HepG2 (cell line): ENCODE data around the gene ADAMTSL4. TPM values are rescaled to one million over a fixed set of nuclear protein-coding genes. Genes with fewer than 3 reads are reported as not detected.

Source experiments
- CBFB ChIP-seq: sonication (generic); formaldehyde crosslinking; IDR thresholded peaks from 2 replicates; pipeline ENCODE4 v1.4.0; 2020; ENCODE audit warnings: missing genetic modification reagents
- CREB1 ChIP-seq, 2 experiments: fragments of 450-650 bp in 1 of 2; IDR thresholded peaks; 2 replicates each; pipeline ENCODE4 v1.6.1; 2016 to 2017; ENCODE audit warnings: control low read depth in 1 of 2, mild to moderate bottlenecking in 1 of 2, missing compliant biosample characterization in 1 of 2, missing genetic modification characterization in 1 of 2
- DNMT3B ChIP-seq: conservative IDR thresholded peaks from 2 replicates; pipeline ENCODE4 v1.6.1; 2016; ENCODE audit warnings: missing biosample characterization, control low read depth
- FOSL1 ChIP-seq: sonication (generic); formaldehyde crosslinking; IDR thresholded peaks from 2 replicates; pipeline ENCODE4 v1.9.0; 2021; ENCODE audit warnings: missing genetic modification reagents, borderline replicate concordance
- FOXA1 ChIP-seq, 2 experiments: fragments of 450-650 bp in 1 of 2; sonication (generic) in 1 of 2; formaldehyde crosslinking in 1 of 2; IDR thresholded peaks; 2 replicates each; pipeline versions ENCODE4 v1.4.0 to v1.6.1; 2016 to 2020; ENCODE audit warnings: missing genetic modification reagents in 1 of 2
- FOXP4 ChIP-seq: sonication (generic); formaldehyde crosslinking; IDR thresholded peaks from 2 replicates; pipeline ENCODE4 v1.4.0; 2020; ENCODE audit warnings: missing genetic modification reagents
- KDM6A ChIP-seq: IDR thresholded peaks from 2 replicates; pipeline ENCODE4 v1.6.1; 2016; ENCODE audit warnings: low read depth
- NKX3-1 ChIP-seq: sonication (generic); formaldehyde crosslinking; IDR thresholded peaks from 2 replicates; pipeline ENCODE4 v1.5.0; 2020; ENCODE audit warnings: missing genetic modification reagents
- NR2F1 ChIP-seq, 2 experiments: fragments of 450-650 bp in 1 of 2; formaldehyde crosslinking in 1 of 2; IDR thresholded peaks; 2 replicates each; pipeline versions ENCODE4 v1.5.0 to v1.6.1; 2016 to 2020; ENCODE audit warnings: mild to moderate bottlenecking in 1 of 2, missing compliant biosample characterization in 1 of 2, missing genetic modification reagents in 1 of 2, moderate library complexity in 1 of 2
- NR2F6 ChIP-seq, 2 experiments: IDR thresholded peaks; 2 replicates each; pipeline ENCODE4 v1.6.1; 2016; ENCODE audit warnings: antibody characterized with exemption in 1 of 2, mild to moderate bottlenecking in 1 of 2
- ONECUT2 ChIP-seq: sonication (generic); formaldehyde crosslinking; IDR thresholded peaks from 2 replicates; pipeline ENCODE4 v1.4.0; 2020; ENCODE audit warnings: missing genetic modification reagents
- RARA ChIP-seq: IDR thresholded peaks from 2 replicates; pipeline ENCODE4 v1.6.1; 2016; ENCODE audit warnings: missing genetic modification reagents, missing compliant biosample characterization
- SAP130 ChIP-seq: IDR thresholded peaks from 2 replicates; pipeline ENCODE4 v1.6.1; 2016; ENCODE audit warnings: low read depth
- SIN3A ChIP-seq: IDR thresholded peaks from 2 replicates; pipeline ENCODE4 v1.6.1; 2011; ENCODE audit warnings: low read depth, mild to moderate bottlenecking, control low read depth, low read length, borderline replicate concordance
- TERF1 ChIP-seq: sonication (generic); formaldehyde crosslinking; IDR thresholded peaks from 2 replicates; pipeline ENCODE4 v1.8.0; 2022; ENCODE audit warnings: mild to moderate bottlenecking, missing genetic modification reagents, moderate library complexity
- TOE1 ChIP-seq: sonication (generic); formaldehyde crosslinking; IDR thresholded peaks from 2 replicates; pipeline ENCODE4 v1.4.0; 2020; ENCODE audit warnings: mild to moderate bottlenecking, missing genetic modification reagents
- ZBTB2 ChIP-seq: sonication (generic); formaldehyde crosslinking; IDR thresholded peaks from 2 replicates; pipeline ENCODE4 v1.8.0; 2022; ENCODE audit warnings: low read depth, missing genetic modification reagents
- ZNF737 ChIP-seq: sonication (generic); formaldehyde crosslinking; IDR thresholded peaks from 2 replicates; pipeline ENCODE4 v1.5.0; 2020; ENCODE audit warnings: missing genetic modification reagents, mild to moderate bottlenecking, borderline replicate concordance
- ZNF790 ChIP-seq: sonication (generic); formaldehyde crosslinking; IDR thresholded peaks from 2 replicates; pipeline ENCODE4 v1.8.0; 2022; ENCODE audit warnings: missing genetic modification reagents, mild to moderate bottlenecking, borderline replicate concordance
- ZSCAN5A ChIP-seq: sonication (generic); formaldehyde crosslinking; IDR thresholded peaks from 2 replicates; pipeline ENCODE4 v1.8.0; 2022; ENCODE audit warnings: mild to moderate bottlenecking, missing genetic modification reagents, borderline replicate concordance
- polyA plus RNA-seq, 8 experiments: library from polyadenylated mRNA; depleted of rRNA in 3 of 8; stranded (reverse) in 7 of 8; unstranded in 1 of 8; fragments of >200 nt; fragmentation: Illumina TruSeq in 4 of 8; extraction: Trizol in 4 of 8; gene quantifications; 2 replicates each; pipeline versions ENCODE4 v1.2.1 to v1.2.3, GENCODE V29; 2011 to 2016; ENCODE audit warnings: low read depth in 4 of 8, missing spikeins in 1 of 8, mixed read lengths in 1 of 8; ENCODE audit not compliant: insufficient read depth in 1 of 8
- total RNA-seq, 5 experiments: library from RNA; depleted of rRNA; stranded (reverse); fragments of >200 nt; fragmentation: Illumina TruSeq; extraction: Trizol; gene quantifications; 2 replicates each; pipeline ENCODE4 v1.2.3, GENCODE V29; 2016; ENCODE audit warnings: low read depth in 1 of 5

ADAMTSL4 gene
- total and polyA plus RNA-seq, 2 of the 13 experiments (the other 11 are each of a cell fraction or from before 2014, with no cell fraction given) = 3.9 to 16.4 TPM

GRCh38 chr1:150562446-150563339 lies 13.5 kb downstream of the ADAMTSL4 start (continued):
- 0 out of 2 replicates have a peak, but pooled peaks have one; percentile 23 for TF ChIP-seq SIN3A
- no peak for TF ChIP-seq CREB1 (IDR thresholded peaks at IDR 0.05)
- TF ChIP-seq CREB1 (CRISPR knock-in tag; IDR thresholded peaks at IDR 0.05) = peak; percentile 38; the same call in 1 of the 2 replicates
- TF ChIP-seq KDM6A (CRISPR knock-in tag) = no peak
- 0 out of 2 replicates have a peak, but pooled peaks have one; percentile 18 for TF ChIP-seq FOXP4
- TF ChIP-seq ZNF790 (CRISPR knock-in tag) = no peak
- TF ChIP-seq TERF1 (CRISPR knock-in tag) = no peak
- TF ChIP-seq CBFB (CRISPR knock-in tag) = no peak
- TF ChIP-seq FOSL1 (CRISPR knock-in tag) = no peak
- TF ChIP-seq TOE1 = 0 out of 2 replicates have a peak, but pooled peaks have one; percentile 3
- TF ChIP-seq FOXA1 (IDR thresholded peaks at IDR 0.05) = no peak
- TF ChIP-seq FOXA1 (CRISPR knock-in tag; IDR thresholded peaks at IDR 0.05) = 0 out of 2 replicates have a peak, but pooled peaks have one; percentile 28
- no peak for TF ChIP-seq ZSCAN5A (CRISPR knock-in tag)
- 0 out of 4 replicates have a peak, but pooled peaks of 1 of the 2 experiments have one; percentile 37 for TF ChIP-seq NR2F1 (CRISPR knock-in tag; IDR thresholded peaks at IDR 0.05)
- peak; percentile 66 for TF ChIP-seq RARA (CRISPR knock-in tag)
- TF ChIP-seq ONECUT2 (CRISPR knock-in tag) = 0 out of 2 replicates have a peak, but pooled peaks have one; percentile 19
- TF ChIP-seq DNMT3B (CRISPR knock-in tag) = 0 out of 2 replicates have a peak, but pooled peaks have one; percentile 47
- TF ChIP-seq NKX3-1 (CRISPR knock-in tag) = no peak
- TF ChIP-seq SAP130 (CRISPR knock-in tag) = 0 out of 2 replicates have a peak, but pooled peaks have one; percentile 0
- 0 out of 2 replicates have a peak, but pooled peaks have one; percentile 4 for TF ChIP-seq ZNF737
- no peak for TF ChIP-seq ZBTB2 (CRISPR knock-in tag)
- TF ChIP-seq NR2F6 (IDR thresholded peaks at IDR 0.05) = peak; percentile 21; the same call in 1 of the 2 replicates
- TF ChIP-seq NR2F6 (CRISPR knock-in tag; IDR thresholded peaks at IDR 0.05) = peak; percentile 30; the same call in 1 of the 2 replicates
